T47D (cell line): ENCODE results near the gene SERPINI1.
A peak's percentile ranks its signal among the peaks of the same experiment; 100 is the strongest.

ENCODE experiments used
- DNase-seq, 2 experiments: peaks; one replicate each; pipeline versions ENCODE4 v3.0.0 to v3.0.0-alpha.2; 2011 to 2012; ENCODE audit warnings: low read depth in 1 of 2, low spot score in 1 of 2
- JUND ChIP-seq: IDR thresholded peaks from 2 replicates; pipeline ENCODE4 v1.6.1; 2012; ENCODE audit warnings: low read depth
- in situ Hi-C: cut with HindIII; loops from 2 replicates; pipeline ENCODE4 v1.10.0; 2016; ENCODE audit warnings: low sequenced_read_pairs, low pct_unique_long_range_greater_than_20kb

Gene SERPINI1

GRCh38 chr3:167735233-167736138 lies at the start of gene SERPINI1:
TSS of gene SERPINI1 (plus strand) at chr3:167735721. CDS start at chr3:167789129, 53,408 bp downstream.
- DNase-seq, result peak; percentile 35 to 97
- TF ChIP-seq JUND, result no peak
- in situ Hi-C loops, result no loop called here

GRCh38 chr3:167691366-167691765 lies 44.2 kb upstream of the SERPINI1 start:
- no peak for TF ChIP-seq JUND
- in situ Hi-C loops, result no loop called here
- no peak for DNase-seq

- TF ChIP-seq JUND, result no peak
- in situ Hi-C loops, result no loop called here
- no peak for DNase-seq
These were observed 41.4 kb upstream of the SERPINI1 start for GRCh38 chr3:167694121-167694520.

GRCh38 chr3:167700046-167700445 lies 35.5 kb upstream of the SERPINI1 start:
- no peak for DNase-seq
- no peak for TF ChIP-seq JUND
- in situ Hi-C loops, result no loop called here

GRCh38 chr3:167700926-167701325 lies 34.6 kb upstream of the SERPINI1 start:
- TF ChIP-seq JUND, result no peak
- no peak for DNase-seq
- in situ Hi-C loops, result no loop called here

GRCh38 chr3:167705840-167706239 lies 29.7 kb upstream of the SERPINI1 start:
- in situ Hi-C loops, result no loop called here
- DNase-seq, result no peak
- no peak for TF ChIP-seq JUND

- DNase-seq, result no peak
- in situ Hi-C loops, result no loop called here
- no peak for TF ChIP-seq JUND
These were observed 25.8 kb upstream of the SERPINI1 start for GRCh38 chr3:167709690-167710089.

GRCh38 chr3:167710552-167710951 lies 25.0 kb upstream of the SERPINI1 start:
- DNase-seq, result no peak
- in situ Hi-C loops, result no loop called here
- no peak for TF ChIP-seq JUND

- no peak for TF ChIP-seq JUND
- DNase-seq, result no peak
- in situ Hi-C loops, result no loop called here
These were observed 24.1 kb upstream of the SERPINI1 start for GRCh38 chr3:167711439-167711838.

GRCh38 chr3:167712445-167712844 lies 23.1 kb upstream of the SERPINI1 start:
- no peak for TF ChIP-seq JUND
- in situ Hi-C loops, result no loop called here
- DNase-seq, result no peak

GRCh38 chr3:167714871-167715270 lies 20.6 kb upstream of the SERPINI1 start:
- in situ Hi-C loops, result no loop called here
- no peak for DNase-seq
- no peak for TF ChIP-seq JUND

- in situ Hi-C loops, result no loop called here
- DNase-seq, result peak in 1 of 2 experiments; percentile 15
- no peak for TF ChIP-seq JUND
These were observed 18.6 kb upstream of the SERPINI1 start for GRCh38 chr3:167716920-167717319.

GRCh38 chr3:167718582-167718981 lies 16.9 kb upstream of the SERPINI1 start:
- DNase-seq, result no peak
- TF ChIP-seq JUND, result no peak
- in situ Hi-C loops, result no loop called here
